ENCODE results near the gene VAV3. TPM values are rescaled to one million over a fixed set of nuclear protein-coding genes. Genes with fewer than 3 reads are reported as not detected.

The VAV3 gene, protein sequence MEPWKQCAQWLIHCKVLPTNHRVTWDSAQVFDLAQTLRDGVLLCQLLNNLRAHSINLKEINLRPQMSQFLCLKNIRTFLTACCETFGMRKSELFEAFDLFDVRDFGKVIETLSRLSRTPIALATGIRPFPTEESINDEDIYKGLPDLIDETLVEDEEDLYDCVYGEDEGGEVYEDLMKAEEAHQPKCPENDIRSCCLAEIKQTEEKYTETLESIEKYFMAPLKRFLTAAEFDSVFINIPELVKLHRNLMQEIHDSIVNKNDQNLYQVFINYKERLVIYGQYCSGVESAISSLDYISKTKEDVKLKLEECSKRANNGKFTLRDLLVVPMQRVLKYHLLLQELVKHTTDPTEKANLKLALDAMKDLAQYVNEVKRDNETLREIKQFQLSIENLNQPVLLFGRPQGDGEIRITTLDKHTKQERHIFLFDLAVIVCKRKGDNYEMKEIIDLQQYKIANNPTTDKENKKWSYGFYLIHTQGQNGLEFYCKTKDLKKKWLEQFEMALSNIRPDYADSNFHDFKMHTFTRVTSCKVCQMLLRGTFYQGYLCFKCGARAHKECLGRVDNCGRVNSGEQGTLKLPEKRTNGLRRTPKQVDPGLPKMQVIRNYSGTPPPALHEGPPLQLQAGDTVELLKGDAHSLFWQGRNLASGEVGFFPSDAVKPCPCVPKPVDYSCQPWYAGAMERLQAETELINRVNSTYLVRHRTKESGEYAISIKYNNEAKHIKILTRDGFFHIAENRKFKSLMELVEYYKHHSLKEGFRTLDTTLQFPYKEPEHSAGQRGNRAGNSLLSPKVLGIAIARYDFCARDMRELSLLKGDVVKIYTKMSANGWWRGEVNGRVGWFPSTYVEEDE
- 10 to 100 TPM in 1 of 4 donors, under 1 TPM in 3; 0.33 to 12.1 (median 0.47) TPM for total RNA-seq

DNA sequence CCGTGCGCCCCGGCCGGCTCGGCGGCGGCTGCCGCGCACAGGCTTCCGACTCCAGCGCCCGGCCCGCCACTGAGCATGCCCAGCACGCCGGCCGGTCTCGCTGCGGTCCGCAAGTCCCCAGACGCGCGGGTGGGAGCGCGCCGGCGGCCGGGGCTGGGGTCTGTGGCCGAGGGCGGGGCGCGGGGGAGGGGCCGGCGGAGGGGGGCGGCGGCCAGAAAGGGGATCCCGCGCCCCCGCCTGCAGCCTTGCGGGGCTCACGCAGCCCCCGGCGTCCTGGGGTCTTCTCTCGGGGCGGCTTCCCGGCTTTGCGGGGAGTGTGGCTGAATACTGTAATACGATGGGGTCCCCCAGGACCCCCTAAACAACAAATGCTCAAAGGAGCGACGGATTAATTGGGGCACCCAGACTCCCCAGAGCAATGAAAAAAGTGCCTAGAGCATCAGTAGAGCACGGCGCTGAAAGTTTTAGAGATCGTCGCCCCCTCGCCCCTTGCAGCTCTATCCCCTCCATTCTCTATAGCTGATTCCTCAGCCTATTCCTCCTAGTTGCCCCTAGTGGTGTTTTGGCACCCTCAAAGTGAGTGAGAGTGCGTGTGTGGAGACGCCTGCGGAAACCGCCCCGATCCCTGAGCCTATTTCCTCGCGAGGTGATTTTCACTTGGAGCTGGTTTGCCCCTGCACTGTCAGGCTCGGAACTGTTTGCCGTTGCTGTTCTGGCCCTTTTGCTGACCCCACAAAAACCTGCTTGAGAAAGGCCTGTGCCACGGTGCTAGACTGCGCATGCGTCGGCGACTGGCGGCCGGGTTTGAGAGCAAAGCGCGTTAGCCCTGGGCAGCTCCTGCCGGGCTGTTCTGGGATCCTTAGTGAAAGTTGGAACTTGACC is at the start of gene VAV3:
Gene VAV3, minus strand, starts transcription at position 71 of the 882 bp plus-strand sequence. CDS start 311 bp downstream, outside the sequence.
- Histone ChIP-seq H3K36me3 (no peaks in the 10 kb centered on the region), H3K27me3 (peaks cover 14 to 22% (median 14%) of the 10 kb centered on the region in 3 donors), H3K4me1 (peaks cover 0 to 10% of the 10 kb centered on the region in 2 donors), H3K4me3 (peak within 1 kb of the TSS; percentile 51 to 63 (median 54)), H3K27ac (peak within 1 kb of the TSS in 3 of 4 donors; percentile 16 to 46 (median 36)), H3K9me3 (no peaks in the 10 kb centered on the region)
- intact Hi-C loops (cut with DNase I; ENCODE audit: low total_unique reads), result loop anchor here (10.0 kb wide), 1 partner anchor 159 kb away; no protein-coding TSS in a partner anchor
- ATAC-seq (peak; percentile 40 to 52), DNase-seq (peak; percentile 30 to 42)
- in situ Hi-C loops (cut with MboI; ENCODE audit: low sequenced_read_pairs in 4 of 4), result no loop called here
- peak; percentile 12 to 34 for TF ChIP-seq POLR2A (IDR thresholded peaks at IDR 0.05)
- TF ChIP-seq, protein P1, sequence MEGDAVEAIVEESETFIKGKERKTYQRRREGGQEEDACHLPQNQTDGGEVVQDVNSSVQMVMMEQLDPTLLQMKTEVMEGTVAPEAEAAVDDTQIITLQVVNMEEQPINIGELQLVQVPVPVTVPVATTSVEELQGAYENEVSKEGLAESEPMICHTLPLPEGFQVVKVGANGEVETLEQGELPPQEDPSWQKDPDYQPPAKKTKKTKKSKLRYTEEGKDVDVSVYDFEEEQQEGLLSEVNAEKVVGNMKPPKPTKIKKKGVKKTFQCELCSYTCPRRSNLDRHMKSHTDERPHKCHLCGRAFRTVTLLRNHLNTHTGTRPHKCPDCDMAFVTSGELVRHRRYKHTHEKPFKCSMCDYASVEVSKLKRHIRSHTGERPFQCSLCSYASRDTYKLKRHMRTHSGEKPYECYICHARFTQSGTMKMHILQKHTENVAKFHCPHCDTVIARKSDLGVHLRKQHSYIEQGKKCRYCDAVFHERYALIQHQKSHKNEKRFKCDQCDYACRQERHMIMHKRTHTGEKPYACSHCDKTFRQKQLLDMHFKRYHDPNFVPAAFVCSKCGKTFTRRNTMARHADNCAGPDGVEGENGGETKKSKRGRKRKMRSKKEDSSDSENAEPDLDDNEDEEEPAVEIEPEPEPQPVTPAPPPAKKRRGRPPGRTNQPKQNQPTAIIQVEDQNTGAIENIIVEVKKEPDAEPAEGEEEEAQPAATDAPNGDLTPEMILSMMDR (IDR thresholded peaks at IDR 0.05 in 4 of 5, conservative IDR thresholded peaks at IDR 0.05 in 1 of 5), result no peak

DNA sequence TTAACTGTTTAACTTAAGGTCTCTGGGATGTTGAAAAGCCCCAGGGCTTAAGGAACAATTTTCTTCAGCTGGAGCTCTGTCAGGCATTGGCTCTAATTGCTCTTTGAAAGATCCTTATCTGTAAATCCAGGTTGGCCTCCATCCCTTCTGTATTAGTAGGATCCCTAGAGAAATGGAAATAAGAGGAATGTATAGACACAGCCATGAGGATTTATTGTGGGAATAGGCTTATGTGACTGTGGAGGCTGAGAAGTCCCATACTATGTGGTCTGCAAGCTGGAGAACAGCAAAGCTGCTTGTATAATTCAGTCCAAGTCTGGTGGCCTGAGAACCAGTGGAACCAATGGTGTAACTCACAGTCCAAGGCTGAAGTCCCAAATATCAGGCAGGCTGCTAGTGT is 47.6 kb upstream of the VAV3 start:
- no peaks in the 10 kb centered on the region for H3K27me3 ChIP-seq
- no peak for DNase-seq
- no peak for ATAC-seq
- in situ Hi-C loops (cut with MboI; ENCODE audit: low sequenced_read_pairs in 4 of 4), result no loop called here
- no peak overlapping the region for H3K4me3 ChIP-seq
- no peaks in the 10 kb centered on the region for H3K36me3 ChIP-seq
- H3K4me1 ChIP-seq, result no peaks in the 10 kb centered on the region
- no peak overlapping the region for H3K27ac ChIP-seq
- TF ChIP-seq POLR2A (IDR thresholded peaks at IDR 0.05), result no peak
- no peaks in the 10 kb centered on the region for H3K9me3 ChIP-seq
- intact Hi-C loops (cut with DNase I; ENCODE audit: low total_unique reads), result no loop called here

DNA sequence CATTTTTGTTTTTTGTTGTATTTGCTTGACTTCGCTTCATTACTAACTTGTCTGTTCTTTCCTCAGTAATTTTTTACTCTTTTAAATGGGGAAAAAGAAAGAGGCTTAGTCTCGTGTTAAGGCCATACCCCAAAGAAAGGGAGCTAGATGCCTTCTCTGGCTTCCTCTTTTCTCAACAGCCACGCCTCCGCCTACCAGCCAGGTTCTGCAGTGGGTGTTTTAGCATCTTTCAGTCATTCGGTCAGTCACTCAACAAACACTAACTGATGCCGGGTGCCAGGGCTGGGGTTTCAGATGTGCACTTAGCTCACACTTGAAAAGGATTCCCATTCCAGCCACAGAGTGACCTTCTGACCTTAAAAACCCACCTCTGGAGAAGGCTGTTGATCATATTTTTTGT is 46.3 kb upstream of the VAV3 start:
- Histone ChIP-seq H3K9me3 (no peaks in the 10 kb centered on the region), H3K27me3 (no peaks in the 10 kb centered on the region), H3K4me1 (no peaks in the 10 kb centered on the region), H3K4me3 (no peak overlapping the region), H3K27ac (no peak overlapping the region), H3K36me3 (no peaks in the 10 kb centered on the region)
- in situ Hi-C loops (cut with MboI; ENCODE audit: low sequenced_read_pairs in 4 of 4), result no loop called here
- ATAC-seq (no peak), DNase-seq (no peak)
- TF ChIP-seq POLR2A (IDR thresholded peaks at IDR 0.05), result no peak
- TF ChIP-seq, protein P1 (IDR thresholded peaks at IDR 0.05 in 4 of 5, conservative IDR thresholded peaks at IDR 0.05 in 1 of 5), result no peak
- intact Hi-C loops (cut with DNase I; ENCODE audit: low total_unique reads), result no loop called here

DNA sequence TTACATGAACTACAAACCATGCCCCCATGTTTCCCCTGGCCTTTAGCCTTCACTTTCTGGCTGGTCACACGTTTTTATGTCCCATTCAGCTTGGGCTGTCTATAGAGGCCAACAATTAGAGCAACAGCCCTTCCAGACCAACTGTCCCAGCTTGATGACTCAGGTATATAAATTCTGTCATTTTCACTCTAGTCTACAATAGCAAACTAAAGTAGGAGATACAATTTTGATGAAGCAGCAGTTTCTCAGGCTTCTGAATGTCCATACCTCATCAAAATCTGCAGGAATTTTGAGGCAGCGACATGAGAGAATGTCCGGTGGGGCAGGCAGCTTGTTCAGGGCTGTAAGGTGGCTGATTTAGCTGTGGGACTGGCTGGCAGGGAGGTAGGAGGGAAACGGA is 45.6 kb upstream of the VAV3 start:
- no peak for DNase-seq
- TF ChIP-seq, protein P1 (IDR thresholded peaks at IDR 0.05 in 4 of 5, conservative IDR thresholded peaks at IDR 0.05 in 1 of 5), result no peak
- TF ChIP-seq POLR2A (IDR thresholded peaks at IDR 0.05), result no peak
- no peaks in the 10 kb centered on the region for H3K36me3 ChIP-seq
- no peak for ATAC-seq
- no peaks in the 10 kb centered on the region for H3K4me1 ChIP-seq
- no peaks in the 10 kb centered on the region for H3K9me3 ChIP-seq
- intact Hi-C loops (cut with DNase I; ENCODE audit: low total_unique reads) (no loop called here), in situ Hi-C loops (cut with MboI; ENCODE audit: low sequenced_read_pairs in 4 of 4) (no loop called here)
- H3K4me3 ChIP-seq, result no peak overlapping the region
- no peak overlapping the region for H3K27ac ChIP-seq
- no peaks in the 10 kb centered on the region for H3K27me3 ChIP-seq

Measured in gastrocnemius medialis (tissue), 4 donors.